ENCODE measurements around the gene CSE1L. TPM values are rescaled to one million over a fixed set of nuclear protein-coding genes. Genes with fewer than 3 reads are reported as not detected.
"Not testable (repeated sequence)": the region's sequence is repeated elsewhere in the genome, so short reads cannot be mapped to it uniquely, and the experiment has no call there.

Gene CSE1L
- total RNA-seq, 4 donors from 2014 or later, result 35.8 to 55.6 (median 42.2) TPM

GRCh38 chr20:49096203-49096730, 50.2 kb downstream of the CSE1L start:
- H3K27me3 ChIP-seq, result no peaks in the 10 kb centered on the region
- no peaks in the 10 kb centered on the region for H3K4me1 ChIP-seq
- 61 to 76% methylated on average over 5 to 6 of the region's 7 CpGs for WGBS, 2 donors (ENCODE audit: low coverage in 1 of 2)
- H3K4me3 ChIP-seq, result no peak overlapping the region
- no peaks in the 10 kb centered on the region for H3K9me3 ChIP-seq
- H3K27ac ChIP-seq, result no peak overlapping the region
- H3K36me3 ChIP-seq, result peaks cover 4 to 96% of the 10 kb centered on the region in 2 donors
- no peak for ATAC-seq
- TF ChIP-seq CTCF (IDR thresholded peaks at IDR 0.05) (no peak), POLR2AphosphoS5 (IDR thresholded peaks at IDR 0.05) (no peak), EP300 (IDR thresholded peaks at IDR 0.05) (no peak), POLR2A (IDR thresholded peaks at IDR 0.05) (no peak)

GRCh38 chr20:49097159-49097558, 51.0 kb downstream of the CSE1L start:
- peaks cover 4 to 96% of the 10 kb centered on the region in 2 donors for H3K36me3 ChIP-seq
- WGBS, 2 donors (ENCODE audit: low coverage in 1 of 2), result 85 to 94% methylated on average over 3 to 7 of the region's 7 CpGs
- no peak for TF ChIP-seq POLR2A (IDR thresholded peaks at IDR 0.05)
- TF ChIP-seq EP300 (IDR thresholded peaks at IDR 0.05), result no peak
- TF ChIP-seq CTCF (IDR thresholded peaks at IDR 0.05), result no peak
- TF ChIP-seq POLR2AphosphoS5 (IDR thresholded peaks at IDR 0.05), result no peak

GRCh38 chr20:49098136-49098535, 52.0 kb downstream of the CSE1L start:
- no peak for ATAC-seq
- Histone ChIP-seq H3K27ac (no peak overlapping the region), H3K4me3 (no peak overlapping the region), H3K9me3 (no peaks in the 10 kb centered on the region), H3K4me1 (no peaks in the 10 kb centered on the region), H3K27me3 (no peaks in the 10 kb centered on the region), H3K36me3 (peaks cover 4 to 96% of the 10 kb centered on the region in 2 donors)
- 85 to 86% methylated on average over 2 to 3 of the region's 4 CpGs for WGBS, 2 donors (ENCODE audit: low coverage in 1 of 2)
- TF ChIP-seq POLR2A (IDR thresholded peaks at IDR 0.05) (no peak), POLR2AphosphoS5 (IDR thresholded peaks at IDR 0.05) (no peak), CTCF (IDR thresholded peaks at IDR 0.05) (no peak), EP300 (IDR thresholded peaks at IDR 0.05) (no peak)

More at GRCh38 chr20:49097159-49097558, 51.0 kb downstream of the CSE1L start:
- H3K4me1 ChIP-seq, result no peaks in the 10 kb centered on the region
- H3K9me3 ChIP-seq, result no peaks in the 10 kb centered on the region
- no peak for ATAC-seq
- no peak overlapping the region for H3K4me3 ChIP-seq
- no peaks in the 10 kb centered on the region for H3K27me3 ChIP-seq
- no peak overlapping the region for H3K27ac ChIP-seq

GRCh38 chr20:49099011-49099410, 52.9 kb downstream of the CSE1L start:
- ATAC-seq, result no peak
- Histone ChIP-seq H3K27me3 (no peaks in the 10 kb centered on the region), H3K9me3 (no peaks in the 10 kb centered on the region), H3K36me3 (peaks cover 4 to 97% of the 10 kb centered on the region in 2 donors), H3K27ac (no peak overlapping the region), H3K4me1 (no peaks in the 10 kb centered on the region), H3K4me3 (no peak overlapping the region)
- TF ChIP-seq POLR2A (IDR thresholded peaks at IDR 0.05) (no peak), POLR2AphosphoS5 (IDR thresholded peaks at IDR 0.05) (no peak), CTCF (IDR thresholded peaks at IDR 0.05) (no peak), EP300 (IDR thresholded peaks at IDR 0.05) (no peak)
- WGBS, 2 donors (ENCODE audit: low coverage in 1 of 2), result 94 to 100% methylated on average over 3 of the region's 3 CpGs

GRCh38 chr20:49100292-49100691, 54.2 kb downstream of the CSE1L start:
- WGBS, 2 donors (ENCODE audit: low coverage in 1 of 2), result 43 to 77% methylated on average over 2 to 4 of the region's 5 CpGs
- not testable (repeated sequence) for H3K9me3 ChIP-seq, ATAC-seq, H3K4me1 ChIP-seq, H3K27me3 ChIP-seq, H3K27ac ChIP-seq, H3K4me3 ChIP-seq
- H3K36me3 ChIP-seq, result peaks cover 4 to 97% of the 10 kb centered on the region in 2 donors
